PFSK-1 (cell line): ENCODE measurements around the gene BOC.

ENCODE experiments used
- FOXP2 ChIP-seq: optimal IDR thresholded peaks from 2 replicates; pipeline ENCODE3; 2011; ENCODE audit warnings: borderline replicate concordance, control low read depth, inconsistent platforms; ENCODE audit not compliant: insufficient read depth; ENCODE audit errors: extremely low read length, extremely low read depth
- POLR2AphosphoS5 ChIP-seq: IDR thresholded peaks from 2 replicates; pipeline ENCODE4 v1.6.1; 2012; ENCODE audit warnings: low read depth, mild to moderate bottlenecking, control low read depth, low read length, moderate library complexity
- REST ChIP-seq, 2 experiments: IDR thresholded peaks; 2 replicates each; pipeline versions ENCODE4 v1.6.1 to v1.8.0; 2011 to 2012; ENCODE audit warnings: low read depth in 2 of 2, low read length in 2 of 2, control low read depth in 1 of 2, inconsistent platforms in 1 of 2, mild to moderate bottlenecking in 1 of 2, moderate library complexity in 1 of 2; ENCODE audit not compliant: insufficient read depth in 1 of 2
- SIN3A ChIP-seq: IDR thresholded peaks from 2 replicates; pipeline ENCODE4 v1.6.1; 2012; ENCODE audit warnings: mild to moderate bottlenecking, low read length, moderate library complexity, borderline replicate concordance; ENCODE audit not compliant: insufficient read depth
- TAF1 ChIP-seq: IDR thresholded peaks from 2 replicates; pipeline ENCODE4 v1.6.1; 2012; ENCODE audit warnings: low read length, control low read depth, borderline replicate concordance; ENCODE audit not compliant: insufficient read depth

Gene BOC

GRCh38 chr3:113194823-113195401, 16.4 kb upstream of the BOC start:
- TF ChIP-seq SIN3A (no peak), FOXP2 (no peak), REST (IDR thresholded peaks at IDR 0.05; ENCODE audit: insufficient read depth in 1 of 2, low read depth in 2 of 2, low read length in 2 of 2) (no peak), POLR2AphosphoS5 (no peak), TAF1 (no peak)

GRCh38 chr3:113200351-113200750, 11.0 kb upstream of the BOC start:
- no peak for TF ChIP-seq FOXP2
- TF ChIP-seq REST (IDR thresholded peaks at IDR 0.05; ENCODE audit: insufficient read depth in 1 of 2, low read depth in 2 of 2, low read length in 2 of 2): no peak
- no peak for TF ChIP-seq SIN3A
- no peak for TF ChIP-seq TAF1
- no peak for TF ChIP-seq POLR2AphosphoS5

- no peak for TF ChIP-seq REST (IDR thresholded peaks at IDR 0.05; ENCODE audit: insufficient read depth in 1 of 2, low read depth in 2 of 2, low read length in 2 of 2)
- no peak for TF ChIP-seq TAF1
- TF ChIP-seq FOXP2: no peak
- no peak for TF ChIP-seq SIN3A
- TF ChIP-seq POLR2AphosphoS5: no peak
Measured at GRCh38 chr3:113200946-113201345, 10.4 kb upstream of the BOC start.

GRCh38 chr3:113204371-113204770, 7.0 kb upstream of the BOC start:
- TF ChIP-seq TAF1 (no peak), POLR2AphosphoS5 (no peak), REST (IDR thresholded peaks at IDR 0.05; ENCODE audit: insufficient read depth in 1 of 2, low read depth in 2 of 2, low read length in 2 of 2) (no peak), SIN3A (no peak), FOXP2 (no peak)

- no peak for TF ChIP-seq REST (IDR thresholded peaks at IDR 0.05; ENCODE audit: insufficient read depth in 1 of 2, low read depth in 2 of 2, low read length in 2 of 2)
- no peak for TF ChIP-seq POLR2AphosphoS5
- TF ChIP-seq SIN3A: no peak
- no peak for TF ChIP-seq FOXP2
- no peak for TF ChIP-seq TAF1
Measured at GRCh38 chr3:113205481-113205880, 5.9 kb upstream of the BOC start.
